Effector memory CD8-positive, alpha-beta T cell (primary cell): Measurements from ENCODE around the gene GALNT1.

ENCODE experiments used
- ATAC-seq: fragments of 150-1000 bp; cut with Tn5 transposase; replicated peaks from 2 replicates; pipeline ENCODE4 v1.10.0; 2021; ENCODE audit warnings: mild to moderate bottlenecking, moderate library complexity
- DNase-seq, 3 experiments: peaks; one replicate each; pipeline ENCODE4 v3.0.0; 2021
- H3K27ac Mint-ChIP-seq, 2 donors: one replicate each; pipeline ENCODE4 v1.8.0; 2022; ENCODE audit warnings: mild to moderate bottlenecking in 2 of 2, mixed read lengths in 2 of 2, moderate library complexity in 2 of 2
- H3K27me3 Mint-ChIP-seq, 2 donors: one replicate each; pipeline ENCODE4 v1.8.0; 2022; ENCODE audit warnings: mixed read lengths in 2 of 2
- H3K36me3 Mint-ChIP-seq: one replicate; pipeline ENCODE4 v1.8.0; 2022; ENCODE audit warnings: mild to moderate bottlenecking, moderate library complexity, mixed read lengths; ENCODE audit not compliant: insufficient read depth
- H3K4me1 Mint-ChIP-seq, 2 donors: one replicate each; pipeline ENCODE4 v1.8.0; 2022; ENCODE audit warnings: low read depth in 2 of 2, mixed read lengths in 2 of 2
- H3K4me3 Mint-ChIP-seq, 2 donors: one replicate each; pipeline ENCODE4 v1.8.0; 2022; ENCODE audit warnings: mild to moderate bottlenecking in 2 of 2, mixed read lengths in 2 of 2, moderate library complexity in 2 of 2
- H3K9me3 Mint-ChIP-seq, 2 donors: one replicate each; pipeline ENCODE4 v1.8.0; 2022; ENCODE audit warnings: mixed read lengths in 2 of 2

GALNT1 gene

DNA sequence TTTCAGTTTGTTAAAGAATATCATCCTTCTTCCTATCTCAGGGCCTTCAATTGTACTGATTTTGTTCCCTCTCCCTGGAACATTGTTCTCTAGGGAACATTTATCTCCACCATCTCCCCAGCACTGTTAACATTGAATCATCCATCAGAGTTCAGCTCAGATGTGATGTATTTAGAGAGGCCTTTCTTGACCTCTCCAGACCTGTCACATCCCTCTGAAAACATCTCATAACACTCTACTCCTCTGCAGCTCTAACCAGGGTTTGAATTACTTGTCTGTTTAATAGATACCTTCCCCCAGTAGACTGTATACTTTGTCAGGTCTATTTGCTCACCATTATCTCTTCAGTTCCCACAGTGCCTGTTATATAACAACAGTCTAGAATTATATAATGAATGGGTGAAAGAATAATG, 98.6 kb downstream of the GALNT1 start:
- H3K9me3 Mint-ChIP-seq = no peaks in the 10 kb centered on the region
- no peaks in the 10 kb centered on the region for H3K4me1 Mint-ChIP-seq
- peak overlapping the region in 1 of 2 donors; percentile 6 for H3K27ac Mint-ChIP-seq
- ATAC-seq (no peak), DNase-seq (no peak)
- peaks cover 4% of the 10 kb centered on the region for H3K36me3 Mint-ChIP-seq
- no peaks in the 10 kb centered on the region for H3K27me3 Mint-ChIP-seq
- no peak overlapping the region for H3K4me3 Mint-ChIP-seq

DNA sequence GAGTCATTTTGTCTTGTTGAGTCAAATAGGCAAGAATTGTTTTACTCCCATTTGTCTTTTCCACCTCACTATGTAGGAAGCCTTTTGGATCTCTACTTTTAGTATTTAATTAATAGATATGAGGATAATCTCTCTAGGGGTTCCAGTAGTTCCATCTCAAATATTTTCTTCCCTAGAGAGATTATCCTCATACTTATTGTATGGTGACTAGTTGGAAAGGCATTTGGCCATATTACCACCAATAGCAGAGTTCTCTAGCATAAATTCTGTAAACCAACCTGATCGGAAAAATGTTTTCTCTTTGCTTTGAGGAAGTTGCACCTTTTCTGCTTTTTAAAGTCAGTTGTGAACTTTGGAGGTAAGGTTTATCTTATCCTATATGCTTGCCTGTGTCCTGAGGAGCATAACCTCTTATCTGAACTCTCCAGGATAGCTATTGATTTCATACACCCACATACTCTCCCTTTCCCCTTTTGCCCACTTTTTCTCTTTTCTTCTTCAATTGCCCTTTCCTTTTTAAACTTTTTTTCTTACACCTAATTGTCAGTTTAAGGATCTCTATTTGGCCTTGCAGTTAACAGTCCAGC, 100.8 kb downstream of the GALNT1 start:
- no peak overlapping the region for H3K27ac Mint-ChIP-seq
- H3K9me3 Mint-ChIP-seq = no peaks in the 10 kb centered on the region
- no peaks in the 10 kb centered on the region for H3K4me1 Mint-ChIP-seq
- DNase-seq (no peak), ATAC-seq (no peak)
- H3K36me3 Mint-ChIP-seq = peaks cover 4% of the 10 kb centered on the region
- H3K27me3 Mint-ChIP-seq = no peaks in the 10 kb centered on the region
- H3K4me3 Mint-ChIP-seq = no peak overlapping the region

DNA sequence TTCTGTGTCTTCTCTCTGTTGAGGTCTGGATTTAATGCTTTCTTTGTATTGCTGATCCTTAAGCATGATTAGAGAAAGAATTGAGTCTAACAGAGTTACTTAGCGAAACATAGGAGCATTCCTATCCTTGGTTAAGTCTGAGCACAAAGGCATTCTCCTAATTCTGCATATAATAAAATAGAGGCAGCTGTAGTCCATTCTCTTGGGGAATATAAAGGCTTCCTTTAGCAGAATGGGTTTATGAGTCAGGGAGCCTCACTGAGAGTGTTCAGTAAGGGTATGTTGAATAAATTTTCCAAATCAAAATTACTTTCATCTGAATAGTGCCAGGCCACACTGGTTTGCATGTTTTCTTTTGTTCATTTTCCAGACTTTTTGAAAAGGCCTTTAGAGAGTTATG, 101.5 kb downstream of the GALNT1 start:
- Mint-ChIP-seq H3K27me3 (no peaks in the 10 kb centered on the region), H3K9me3 (no peaks in the 10 kb centered on the region), H3K27ac (no peak overlapping the region), H3K36me3 (peaks cover 4% of the 10 kb centered on the region), H3K4me3 (no peak overlapping the region), H3K4me1 (no peaks in the 10 kb centered on the region)
- no peak for DNase-seq
- no peak for ATAC-seq

DNA sequence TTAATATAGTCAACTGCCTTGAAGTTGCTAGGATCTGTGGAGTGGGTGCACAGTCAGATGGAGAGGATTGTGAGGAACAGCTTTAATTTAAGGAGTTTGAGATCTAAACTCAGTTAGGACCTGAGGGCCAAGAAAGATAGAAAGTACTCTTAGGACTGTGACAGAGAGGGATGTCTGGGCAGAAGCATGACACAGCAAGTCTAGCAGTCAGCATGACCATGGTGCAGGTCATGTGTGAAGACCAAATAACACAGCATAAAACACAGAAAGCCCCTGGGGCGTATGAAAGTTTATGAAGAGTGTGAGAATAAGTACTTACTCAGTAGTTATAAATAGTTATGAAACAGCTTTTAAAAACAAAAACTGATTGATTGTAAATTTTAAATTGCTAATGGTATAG, 107.2 kb downstream of the GALNT1 start:
- DNase-seq (no peak), ATAC-seq (no peak)
- Mint-ChIP-seq H3K27me3 (no peaks in the 10 kb centered on the region), H3K4me3 (no peak overlapping the region), H3K9me3 (no peaks in the 10 kb centered on the region), H3K36me3 (peaks cover 8% of the 10 kb centered on the region), H3K27ac (no peak overlapping the region), H3K4me1 (no peaks in the 10 kb centered on the region)

DNA sequence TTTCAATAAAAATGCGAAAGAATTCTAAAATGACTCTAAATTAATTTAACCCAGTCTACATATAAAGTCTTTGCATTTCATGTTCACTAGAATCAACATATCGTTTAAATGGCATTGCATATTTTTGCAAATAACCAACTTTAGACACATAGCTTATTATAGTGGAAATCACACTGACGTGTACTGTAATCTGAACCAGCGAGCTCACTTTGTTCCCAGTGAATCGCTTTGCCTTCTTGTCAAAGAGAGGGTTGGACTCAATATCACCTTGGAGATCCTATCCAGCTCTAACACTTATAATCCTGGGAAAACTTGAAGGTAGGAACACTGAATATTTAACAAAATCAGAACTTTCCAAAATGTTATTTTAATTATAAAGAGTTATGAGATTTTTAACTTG, 108.2 kb downstream of the GALNT1 start:
- no peaks in the 10 kb centered on the region for H3K9me3 Mint-ChIP-seq

DNA sequence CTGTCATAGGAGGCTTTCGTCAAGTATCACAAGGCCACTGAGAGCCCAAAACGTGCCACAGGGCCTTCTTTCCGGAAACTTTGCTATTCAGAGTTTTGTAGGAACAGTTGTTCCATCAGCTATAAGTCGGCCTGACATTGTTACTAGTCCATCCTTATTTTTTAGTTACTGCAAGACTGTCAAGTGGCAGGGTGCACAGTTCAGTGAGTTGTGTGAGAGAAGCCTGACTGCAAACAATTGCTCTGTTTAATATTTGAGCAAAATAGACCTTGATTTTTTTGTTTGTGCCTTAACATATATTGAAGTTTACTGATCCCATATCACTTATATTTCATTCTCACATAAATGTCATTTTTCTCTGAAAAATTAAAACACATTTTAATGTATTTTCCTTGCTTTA, 110.1 kb downstream of the GALNT1 start:
- no peak overlapping the region for H3K27ac Mint-ChIP-seq
- H3K4me1 Mint-ChIP-seq = no peaks in the 10 kb centered on the region
- no peak for ATAC-seq
- peaks cover 8% of the 10 kb centered on the region for H3K36me3 Mint-ChIP-seq
- H3K4me3 Mint-ChIP-seq = no peak overlapping the region
- no peak for DNase-seq
- no peaks in the 10 kb centered on the region for H3K27me3 Mint-ChIP-seq
- H3K9me3 Mint-ChIP-seq = no peaks in the 10 kb centered on the region

More for the DNA sequence above, 108.2 kb downstream of the GALNT1 start:
- Mint-ChIP-seq H3K36me3 (peaks cover 8% of the 10 kb centered on the region), H3K27me3 (no peaks in the 10 kb centered on the region), H3K4me1 (no peaks in the 10 kb centered on the region), H3K4me3 (no peak overlapping the region), H3K27ac (no peak overlapping the region)
- ATAC-seq = no peak
- no peak for DNase-seq

DNA sequence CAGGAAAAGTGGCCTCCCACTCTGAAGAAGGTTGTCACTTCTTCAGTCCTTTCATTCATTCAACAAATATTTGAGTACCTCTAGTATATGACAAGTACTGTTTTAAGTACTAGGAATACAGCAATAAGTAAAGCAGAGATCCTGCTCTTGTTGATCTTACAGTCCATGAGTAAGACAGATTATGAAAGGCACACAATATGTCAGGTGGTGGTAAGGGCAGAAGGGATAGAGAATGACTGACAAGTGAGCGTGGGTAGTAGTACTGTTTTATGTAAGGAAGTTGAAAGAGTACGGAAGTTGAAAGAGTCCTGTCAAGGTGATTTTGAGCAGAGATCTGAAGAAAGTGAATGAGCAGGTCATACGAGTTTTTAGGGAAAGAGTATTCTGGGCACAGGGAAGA, 111.3 kb downstream of the GALNT1 start:
- Mint-ChIP-seq H3K36me3 (peaks cover 8% of the 10 kb centered on the region), H3K9me3 (no peaks in the 10 kb centered on the region), H3K27me3 (no peaks in the 10 kb centered on the region), H3K4me1 (no peaks in the 10 kb centered on the region), H3K27ac (no peak overlapping the region), H3K4me3 (no peak overlapping the region)
- ATAC-seq (no peak), DNase-seq (no peak)

DNA sequence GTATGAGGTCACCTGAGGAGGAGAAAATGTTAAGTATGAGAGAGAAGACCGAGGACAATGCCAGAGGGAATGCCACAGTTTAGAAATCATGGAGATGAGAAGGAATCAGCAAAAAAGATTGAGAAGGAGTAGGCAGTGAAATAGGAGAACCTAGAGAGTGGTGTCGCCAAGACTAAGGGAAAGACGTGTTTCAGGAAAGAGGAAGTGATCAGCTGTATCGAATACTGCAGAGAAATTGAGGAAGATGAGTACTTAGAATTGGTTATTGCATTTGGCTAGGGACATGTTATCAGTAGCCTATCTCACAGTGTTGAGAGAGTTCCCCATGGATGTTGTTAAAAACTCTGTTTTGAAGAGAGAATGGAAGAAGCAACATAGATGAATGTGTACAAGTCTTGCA, 112.3 kb downstream of the GALNT1 start:
- ATAC-seq = no peak

DNA sequence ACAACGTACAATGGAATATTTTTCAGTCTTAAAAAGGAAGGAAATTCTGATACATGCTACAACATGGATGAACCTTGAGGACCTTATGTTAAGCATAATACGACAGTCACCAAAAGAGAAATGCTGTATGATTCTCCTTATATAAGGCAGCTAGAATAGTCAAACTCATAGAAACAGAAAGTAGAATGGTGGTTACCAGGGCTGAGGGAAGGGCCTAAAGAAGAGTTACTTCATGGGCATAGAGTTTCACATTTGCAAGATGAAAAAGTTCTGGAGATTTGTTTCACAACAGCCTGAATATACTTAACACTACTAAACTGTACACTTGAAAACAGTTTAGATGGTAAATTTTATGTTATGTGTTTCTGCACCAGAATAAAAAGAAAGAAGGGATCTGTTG, 113.3 kb downstream of the GALNT1 start:
- Mint-ChIP-seq H3K36me3 (peaks cover 10% of the 10 kb centered on the region), H3K9me3 (no peaks in the 10 kb centered on the region)
- ATAC-seq = no peak

More for the DNA sequence above, 112.3 kb downstream of the GALNT1 start:
- no peaks in the 10 kb centered on the region for H3K27me3 Mint-ChIP-seq
- H3K4me3 Mint-ChIP-seq = no peak overlapping the region
- no peak for DNase-seq
- H3K27ac Mint-ChIP-seq = no peak overlapping the region
- H3K36me3 Mint-ChIP-seq = peaks cover 8% of the 10 kb centered on the region
- no peaks in the 10 kb centered on the region for H3K9me3 Mint-ChIP-seq
- no peaks in the 10 kb centered on the region for H3K4me1 Mint-ChIP-seq

DNA sequence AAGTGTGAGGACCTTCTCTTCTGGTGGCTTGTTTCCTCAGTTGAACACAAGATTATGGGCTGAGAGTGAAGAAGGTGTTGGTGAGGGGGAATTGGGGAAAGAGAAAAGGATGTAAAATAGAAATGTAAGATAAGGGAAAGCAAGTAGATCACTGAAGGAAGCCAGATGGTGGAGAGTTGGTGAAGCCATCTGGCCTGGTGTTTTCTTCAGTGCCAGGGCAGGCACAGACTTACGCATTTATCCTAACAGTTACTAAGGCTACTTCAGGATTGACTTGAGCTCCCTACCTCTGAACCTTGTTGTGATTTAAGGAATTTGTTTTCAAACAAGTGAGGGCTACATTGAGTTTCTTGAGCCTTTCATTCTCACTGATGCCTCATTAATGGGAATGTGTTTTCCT, 113.8 kb downstream of the GALNT1 start:
- no peaks in the 10 kb centered on the region for H3K4me1 Mint-ChIP-seq
- peaks cover 11% of the 10 kb centered on the region for H3K36me3 Mint-ChIP-seq
- no peaks in the 10 kb centered on the region for H3K9me3 Mint-ChIP-seq
- H3K27ac Mint-ChIP-seq = no peak overlapping the region
- DNase-seq (no peak), ATAC-seq (no peak)
- no peak overlapping the region for H3K4me3 Mint-ChIP-seq
- no peaks in the 10 kb centered on the region for H3K27me3 Mint-ChIP-seq

More for the DNA sequence above, 113.3 kb downstream of the GALNT1 start:
- Mint-ChIP-seq H3K4me3 (no peak overlapping the region), H3K4me1 (no peaks in the 10 kb centered on the region), H3K27ac (no peak overlapping the region), H3K27me3 (no peaks in the 10 kb centered on the region)
- no peak for DNase-seq

DNA sequence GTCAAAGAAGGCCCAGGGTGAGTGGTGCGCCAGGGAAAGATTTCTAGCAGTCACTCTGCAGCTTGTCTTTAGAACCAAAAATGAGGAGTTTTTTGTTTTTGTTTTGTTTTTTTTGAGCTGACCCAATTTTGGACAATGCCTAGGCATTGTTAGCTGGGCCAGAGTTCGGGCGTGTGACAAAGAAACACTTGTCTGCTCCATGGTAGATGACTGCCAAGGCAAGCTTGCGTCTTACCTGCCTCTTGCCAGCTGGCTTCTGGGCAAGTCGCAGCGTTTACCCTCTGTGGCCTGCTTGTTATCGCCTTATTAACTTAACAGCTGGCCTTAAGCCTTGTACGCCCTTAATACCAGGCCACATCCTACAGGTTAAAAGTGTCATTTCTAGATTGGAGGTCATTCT, 114.3 kb downstream of the GALNT1 start:
- H3K9me3 Mint-ChIP-seq = no peaks in the 10 kb centered on the region
- no peak overlapping the region for H3K27ac Mint-ChIP-seq
- no peaks in the 10 kb centered on the region for H3K27me3 Mint-ChIP-seq
- no peaks in the 10 kb centered on the region for H3K4me1 Mint-ChIP-seq
- H3K4me3 Mint-ChIP-seq = no peak overlapping the region
- peaks cover 8% of the 10 kb centered on the region for H3K36me3 Mint-ChIP-seq
- no peak for ATAC-seq
- no peak for DNase-seq

DNA sequence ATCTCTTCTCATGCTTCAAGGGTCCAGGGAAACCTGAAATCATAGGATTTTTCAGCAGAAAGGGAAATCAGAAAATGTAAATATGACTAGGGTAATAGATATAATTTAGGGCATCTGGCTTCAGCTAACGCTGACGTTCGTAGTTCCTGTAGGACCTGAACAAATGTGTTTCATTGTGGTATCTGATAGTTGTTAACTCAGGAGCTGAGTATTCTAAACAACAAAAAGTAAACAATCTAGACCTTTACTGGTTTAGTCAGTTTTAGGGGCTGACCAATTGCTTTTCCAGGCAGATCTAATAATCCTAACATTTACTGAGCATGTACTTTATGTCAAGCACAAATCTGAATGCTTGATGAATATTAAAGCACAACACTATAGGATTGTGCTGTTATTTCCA, 114.8 kb downstream of the GALNT1 start:
- Mint-ChIP-seq H3K4me1 (no peaks in the 10 kb centered on the region), H3K27ac (no peak overlapping the region), H3K27me3 (no peaks in the 10 kb centered on the region), H3K36me3 (peaks cover 8% of the 10 kb centered on the region), H3K9me3 (no peaks in the 10 kb centered on the region), H3K4me3 (no peak overlapping the region)
- DNase-seq = no peak
- no peak for ATAC-seq

DNA sequence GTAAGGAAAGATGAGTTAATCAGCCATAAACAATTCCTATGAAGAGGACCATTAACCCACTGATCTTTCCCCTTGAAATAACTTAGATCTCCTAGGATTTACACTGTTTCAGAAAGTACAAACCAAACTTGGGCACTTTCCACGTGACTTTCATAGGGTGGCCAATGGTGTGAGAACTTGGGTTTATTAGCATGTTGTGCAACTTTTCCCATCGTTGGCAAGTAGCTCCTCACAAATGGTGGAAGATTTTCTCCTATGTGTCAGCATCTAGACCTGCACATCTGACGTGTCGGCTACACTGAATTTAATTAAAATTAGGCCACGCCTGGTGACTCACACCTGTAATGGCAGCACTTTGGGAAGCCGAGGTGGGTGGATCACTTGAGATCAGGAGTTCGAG, 116.3 kb downstream of the GALNT1 start:
- H3K4me3 Mint-ChIP-seq = no peak overlapping the region
- no peaks in the 10 kb centered on the region for H3K4me1 Mint-ChIP-seq
- no peaks in the 10 kb centered on the region for H3K27me3 Mint-ChIP-seq
- ATAC-seq (no peak), DNase-seq (no peak)
- no peaks in the 10 kb centered on the region for H3K9me3 Mint-ChIP-seq
- no peak overlapping the region for H3K27ac Mint-ChIP-seq
- H3K36me3 Mint-ChIP-seq = peaks cover 6% of the 10 kb centered on the region

DNA sequence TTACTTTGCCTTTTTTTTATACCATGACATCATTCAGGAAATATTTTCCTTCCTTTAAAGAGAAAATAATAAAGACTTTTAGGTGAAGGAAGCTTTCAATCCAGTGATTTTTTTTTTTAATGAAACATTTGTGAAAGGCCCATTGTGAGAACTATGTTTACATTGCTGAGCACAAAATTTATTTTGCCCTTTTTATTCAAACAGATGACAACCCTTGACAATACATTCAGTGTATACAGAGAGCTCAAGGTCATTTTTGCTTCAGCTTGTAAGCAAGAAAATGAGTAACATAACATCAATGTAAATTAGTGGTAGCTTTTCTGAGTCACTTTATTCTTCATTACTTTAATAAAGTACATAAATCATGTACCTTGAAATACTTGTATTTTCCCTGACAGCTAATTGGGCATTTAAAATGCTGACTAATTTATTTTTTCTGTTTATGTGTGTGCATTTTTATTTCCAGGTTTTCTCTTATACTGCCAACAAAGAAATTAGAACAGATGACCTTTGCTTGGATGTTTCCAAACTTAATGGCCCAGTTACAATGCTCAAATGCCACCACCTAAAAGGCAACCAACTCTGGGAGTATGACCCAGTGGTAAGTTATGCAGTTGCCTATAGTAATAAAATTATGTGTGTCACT, 121.6 kb downstream of the GALNT1 start:
- no peak for DNase-seq
- no peaks in the 10 kb centered on the region for H3K9me3 Mint-ChIP-seq
- no peak for ATAC-seq
- H3K27me3 Mint-ChIP-seq = no peaks in the 10 kb centered on the region
- no peaks in the 10 kb centered on the region for H3K4me1 Mint-ChIP-seq
- H3K27ac Mint-ChIP-seq = no peak overlapping the region
- no peak overlapping the region for H3K4me3 Mint-ChIP-seq
- H3K36me3 Mint-ChIP-seq = peaks cover 11% of the 10 kb centered on the region
